ENCODE results near the gene FASN.

Gene FASN

DNA sequence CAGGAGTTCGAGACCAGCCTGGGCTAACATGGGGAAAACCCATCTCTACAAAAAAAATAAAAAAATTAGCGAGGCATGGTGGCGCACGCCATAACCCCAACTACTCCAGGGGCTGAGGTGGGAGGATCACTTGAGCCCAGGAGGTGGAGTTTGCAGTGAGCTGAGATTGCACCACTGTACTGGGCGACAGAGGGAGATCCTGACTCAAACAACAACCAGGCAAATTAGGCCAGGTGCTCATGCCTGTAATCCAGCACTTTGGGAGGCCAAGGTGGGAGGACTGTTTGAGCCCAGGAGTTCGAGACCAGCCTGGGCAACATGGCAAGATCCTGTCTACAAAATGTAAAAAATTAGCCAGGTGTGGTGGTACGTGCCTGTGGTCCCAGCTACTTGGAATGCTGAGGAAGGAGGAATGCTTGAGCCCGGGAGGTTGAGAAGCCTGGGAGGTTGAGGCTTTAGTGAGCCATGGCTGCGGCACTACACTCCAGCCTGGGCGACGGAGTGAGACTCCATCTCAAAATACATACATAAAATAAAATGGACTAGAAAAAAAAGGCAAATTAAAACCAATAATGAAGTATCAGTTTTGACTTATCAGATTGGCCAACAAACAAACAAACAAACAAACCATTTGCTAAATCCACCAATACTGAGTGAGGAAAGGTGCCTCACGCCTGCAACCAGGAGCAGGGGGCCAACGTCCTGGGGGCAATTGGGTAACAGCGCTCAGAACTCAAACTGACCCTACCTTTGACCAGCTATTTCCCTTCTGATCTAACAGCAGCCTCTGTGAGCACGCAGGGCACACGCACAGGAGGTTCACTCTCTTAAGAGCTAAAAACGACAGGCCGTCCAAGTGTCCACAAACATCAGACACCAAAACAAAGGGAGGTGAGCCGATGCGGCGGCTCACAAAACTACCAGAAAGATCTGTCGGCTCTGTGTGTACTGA lies 19.4 kb upstream of the FASN start:
- no peak for DNase-seq

DNA sequence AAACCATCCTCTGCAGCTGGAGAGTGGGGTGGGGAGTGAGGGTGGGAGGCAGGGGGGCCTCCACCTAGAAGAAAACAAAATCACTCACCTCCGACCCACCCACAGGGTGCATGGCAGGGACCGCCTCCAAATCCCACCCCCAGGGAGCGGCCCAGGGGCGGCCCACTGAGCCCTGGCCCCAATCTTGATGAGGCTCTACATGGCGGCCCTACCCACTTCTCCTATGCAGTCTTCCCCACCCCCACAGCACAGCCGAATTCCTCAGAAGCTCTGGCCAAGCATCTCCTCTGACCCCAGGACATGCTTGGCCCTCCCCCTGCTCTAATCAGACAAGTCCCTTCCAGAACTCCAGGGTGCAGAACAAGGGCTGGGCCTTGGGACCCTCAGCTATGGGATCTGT lies 18.2 kb upstream of the FASN start:
- no peak for DNase-seq

DNA sequence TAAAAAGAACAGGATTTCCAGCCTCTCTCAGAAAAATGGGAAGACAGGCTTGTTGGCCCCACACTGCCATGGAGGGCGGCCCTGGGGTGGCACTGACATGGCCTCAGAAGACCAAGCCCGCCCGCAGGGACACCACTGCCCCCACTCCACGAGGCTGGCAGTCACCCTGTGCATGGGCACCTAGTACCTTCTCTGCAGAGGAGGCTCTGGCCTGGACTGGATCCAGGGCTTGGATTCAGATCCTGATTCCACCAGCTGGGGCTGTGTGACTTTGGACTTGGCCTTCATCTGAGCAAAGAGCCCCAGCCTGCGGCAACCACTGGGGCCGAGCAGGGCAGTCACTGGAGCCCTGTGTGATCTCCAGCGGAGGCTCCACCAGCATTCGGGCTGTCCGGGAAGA lies 16.8 kb upstream of the FASN start:
- DNase-seq: no peak

DNA sequence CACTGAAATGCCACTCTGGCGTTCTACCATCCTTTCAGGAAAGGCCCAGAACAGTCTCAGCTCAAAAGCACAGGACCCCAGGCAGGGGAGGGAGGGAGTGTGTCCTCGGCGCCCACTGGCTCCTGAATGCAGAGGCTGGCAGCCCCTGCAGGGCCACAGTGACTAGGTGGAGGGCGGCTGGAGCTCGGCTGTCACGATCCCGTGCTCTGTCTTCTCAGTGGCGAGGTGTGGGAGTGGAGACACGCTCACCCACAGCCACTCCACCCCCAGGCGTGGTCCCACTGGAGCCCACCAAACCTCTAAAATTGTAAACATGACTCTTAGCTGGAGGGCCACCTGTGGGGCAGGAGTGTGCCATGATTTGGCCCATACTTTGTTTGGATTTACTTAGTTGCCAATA lies 16.4 kb upstream of the FASN start:
- no peak for DNase-seq

DNA sequence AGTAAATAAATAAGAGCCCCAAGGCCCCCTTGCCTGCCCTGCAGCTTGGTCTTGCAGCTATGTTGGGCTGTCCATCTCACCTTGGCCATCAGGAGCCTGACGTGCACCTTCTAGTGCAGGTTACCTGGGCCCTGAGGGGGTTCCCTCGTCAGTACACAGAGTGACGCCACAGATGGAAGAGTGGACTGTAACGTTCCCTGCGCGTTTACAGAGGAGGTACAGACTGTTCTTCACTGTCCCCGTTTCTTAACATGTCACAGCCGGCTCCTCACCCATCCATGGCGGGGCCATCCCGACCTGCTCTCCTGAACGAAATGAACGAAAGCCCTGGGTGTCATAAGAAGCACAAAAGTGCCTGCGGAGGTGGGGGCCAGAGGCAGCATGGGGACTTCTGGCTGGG lies 15.9 kb upstream of the FASN start:
- no peak for DNase-seq

DNA sequence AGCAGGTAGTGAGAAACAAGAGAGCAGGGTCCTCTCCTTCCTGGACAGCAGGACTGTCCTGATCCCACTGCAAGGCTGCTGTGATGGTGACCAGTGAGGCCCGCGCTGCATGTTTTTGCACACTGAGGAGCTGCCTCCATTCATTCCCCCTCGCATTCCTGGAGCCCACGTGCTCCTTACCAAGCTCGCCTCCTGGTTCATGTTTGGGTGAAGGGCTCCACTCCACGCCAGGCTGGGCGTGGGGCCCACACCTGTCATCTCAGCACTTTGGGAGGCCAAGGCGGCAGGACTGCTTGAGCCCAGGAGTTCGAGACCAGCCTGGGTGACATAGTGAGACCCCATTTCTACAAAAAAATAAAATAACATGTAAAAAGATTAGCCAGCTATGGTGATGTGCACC lies 15.4 kb upstream of the FASN start:
- no peak for DNase-seq

DNA sequence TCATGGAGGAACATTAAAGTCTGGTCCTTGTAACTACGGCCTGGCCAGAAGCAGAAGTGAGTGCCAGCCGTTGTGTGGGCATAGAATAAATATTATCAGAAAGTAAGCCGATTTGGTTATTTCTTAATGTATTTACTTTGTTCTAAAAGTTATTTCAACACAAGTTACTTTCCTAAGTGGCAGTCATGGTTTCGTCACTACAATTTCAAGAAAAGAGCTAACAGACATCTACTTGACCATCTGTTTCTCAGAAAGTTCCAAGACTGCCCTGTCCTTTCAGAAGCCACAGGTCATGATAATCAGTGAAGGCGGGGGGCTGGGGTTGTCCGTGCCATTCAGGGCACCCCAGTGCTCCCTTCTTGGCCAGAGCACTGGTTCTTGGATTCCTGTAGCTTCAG lies 14.9 kb upstream of the FASN start:
- no peak for DNase-seq

DNA sequence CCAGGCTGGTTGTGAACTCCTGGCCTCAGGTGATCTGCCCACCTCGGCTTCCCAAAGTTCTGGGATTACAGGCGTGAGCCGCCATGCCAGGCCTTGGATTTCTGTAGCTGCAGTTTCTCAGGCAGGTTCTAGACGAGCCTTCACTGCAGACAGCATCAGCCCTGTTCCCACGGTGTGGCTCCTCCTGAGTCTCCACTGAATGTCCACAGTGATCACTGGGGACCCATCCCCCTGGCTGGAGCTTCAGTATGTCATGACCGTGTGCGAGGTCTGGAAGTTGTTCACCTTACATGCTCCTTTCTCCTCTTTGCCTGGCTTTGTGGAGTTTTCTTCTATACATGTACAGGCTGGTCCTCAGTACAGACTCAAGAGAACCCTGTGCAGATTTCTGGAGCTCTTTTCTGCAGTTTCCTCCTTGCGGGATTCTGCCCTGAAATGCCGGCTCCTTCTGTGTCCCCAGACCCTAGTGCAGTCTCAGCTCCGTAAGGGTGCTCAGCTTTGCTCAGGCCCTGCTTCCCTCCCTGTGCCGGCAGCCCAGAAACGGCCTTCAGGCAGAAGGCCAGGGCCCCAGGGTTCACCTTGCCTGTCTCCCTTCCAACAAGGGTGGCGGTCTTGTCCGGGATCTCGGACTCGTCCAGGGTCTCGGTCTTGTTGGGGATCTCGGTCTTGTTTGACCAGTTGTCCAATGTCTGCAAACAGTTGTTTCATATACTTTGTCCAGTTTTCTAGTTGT lies 14.3 kb upstream of the FASN start:
- no peak for DNase-seq

DNA sequence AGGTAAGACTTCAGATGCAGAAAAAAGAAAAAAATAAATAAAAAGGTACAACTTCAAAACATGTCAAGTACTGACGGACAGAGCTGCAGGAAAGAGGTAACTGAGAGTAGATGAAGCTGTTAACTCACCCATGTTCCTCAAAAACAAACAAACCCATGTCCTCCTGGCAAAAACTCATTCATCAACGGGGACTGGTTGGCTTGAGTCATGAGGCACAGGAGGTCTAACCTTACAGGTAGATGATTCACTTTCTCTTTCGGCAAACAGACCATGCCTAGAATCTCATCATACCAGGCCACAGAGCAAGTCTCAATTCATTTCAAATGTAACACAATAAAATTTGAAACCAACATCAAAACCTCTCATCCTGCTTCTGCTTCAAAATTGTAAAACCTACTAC lies 12.3 kb upstream of the FASN start:
- no peak for DNase-seq

DNA sequence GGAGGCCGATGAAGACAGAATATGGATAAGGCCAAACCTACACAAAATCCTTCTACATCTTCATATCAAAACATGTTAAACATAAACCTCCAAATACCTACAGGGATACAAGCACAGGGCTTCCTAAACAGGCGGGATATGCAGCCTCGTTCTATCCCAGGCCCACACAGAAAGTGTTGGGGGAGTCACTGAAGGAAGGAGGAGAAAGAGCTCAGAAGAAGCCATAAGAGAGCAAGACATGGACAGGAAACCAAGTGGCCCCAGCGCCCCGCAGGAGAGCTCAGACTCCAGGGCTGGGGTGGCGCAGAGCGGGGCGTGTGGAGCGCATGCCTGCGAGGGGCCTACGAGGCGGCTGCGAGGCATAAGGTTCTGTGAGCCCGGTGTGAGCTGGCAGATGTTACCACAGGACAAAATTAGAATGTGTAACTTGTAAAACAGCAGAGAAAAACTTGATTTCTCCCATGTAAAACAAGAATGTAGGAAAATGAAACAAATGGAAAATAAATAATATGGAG lies 11.0 kb upstream of the FASN start:
- no peak for DNase-seq

DNA sequence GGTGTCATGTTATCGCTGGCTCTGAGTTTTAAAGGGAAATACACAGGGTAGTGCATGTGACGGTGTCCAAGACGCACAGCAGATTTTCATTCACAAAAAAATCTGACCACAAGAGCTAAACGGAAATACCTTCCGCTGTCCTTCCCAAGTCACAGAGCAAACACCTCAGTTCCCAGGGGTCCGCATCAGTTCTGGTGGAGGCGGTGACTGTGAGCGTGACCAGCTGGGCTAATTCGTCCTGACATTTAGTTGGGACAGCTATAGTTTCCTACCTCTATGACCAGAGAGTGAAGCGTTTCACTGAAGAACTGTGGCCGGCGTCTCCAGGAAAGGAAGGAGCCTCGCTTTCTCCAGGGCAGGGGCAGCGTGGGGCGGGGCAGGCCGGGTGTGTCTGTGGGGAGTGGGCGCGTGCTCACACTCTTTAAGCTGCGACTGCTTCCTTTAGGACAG lies 10.5 kb upstream of the FASN start:
- DNase-seq: no peak

DNA sequence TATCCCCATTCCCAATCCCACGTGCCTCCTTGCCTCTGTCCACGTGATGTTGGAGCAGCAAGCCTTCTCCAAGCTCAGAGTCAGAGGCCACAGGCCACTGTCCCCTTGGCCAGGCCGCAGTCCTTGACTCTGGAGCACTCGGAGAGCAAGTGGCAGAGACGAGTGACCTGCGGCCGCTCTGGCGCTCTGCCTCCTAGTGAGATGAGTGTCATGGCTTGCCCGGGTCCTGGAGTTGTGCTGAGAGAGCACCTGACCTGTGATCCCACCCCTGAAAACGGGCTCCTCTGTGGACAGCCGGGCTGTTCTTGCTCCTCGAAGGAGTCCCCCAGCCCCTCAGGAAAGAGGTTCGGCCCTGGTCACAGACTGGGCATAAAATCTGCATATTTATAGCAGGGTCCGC lies 10.0 kb upstream of the FASN start:
- no peak for DNase-seq

DNA sequence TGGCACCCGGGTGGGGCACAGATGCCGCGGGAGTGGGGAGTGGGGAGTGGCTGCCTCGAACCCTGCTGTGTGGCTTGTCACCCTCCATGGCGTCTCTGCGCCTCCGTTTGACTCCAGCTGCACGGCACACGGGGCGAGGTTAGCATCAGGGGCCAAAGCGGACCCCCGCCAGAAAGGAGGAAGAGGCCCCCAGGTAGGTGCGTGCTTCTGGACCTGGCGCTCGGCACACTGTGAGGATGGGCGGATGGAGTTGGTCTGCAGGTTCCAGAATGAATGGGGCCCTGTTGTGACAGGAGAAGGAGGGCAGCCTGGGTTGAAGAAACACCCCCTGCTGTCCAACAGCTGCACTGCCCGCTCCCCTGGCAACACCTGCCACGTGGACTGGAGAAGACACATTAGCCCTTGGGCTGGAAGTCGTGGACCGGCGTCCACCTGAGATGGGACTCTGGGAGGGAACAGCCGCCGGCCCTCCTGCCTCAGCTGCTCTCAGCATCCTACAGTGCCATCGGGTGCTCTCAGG lies 9.4 kb upstream of the FASN start:
- DNase-seq: no peak

DNA sequence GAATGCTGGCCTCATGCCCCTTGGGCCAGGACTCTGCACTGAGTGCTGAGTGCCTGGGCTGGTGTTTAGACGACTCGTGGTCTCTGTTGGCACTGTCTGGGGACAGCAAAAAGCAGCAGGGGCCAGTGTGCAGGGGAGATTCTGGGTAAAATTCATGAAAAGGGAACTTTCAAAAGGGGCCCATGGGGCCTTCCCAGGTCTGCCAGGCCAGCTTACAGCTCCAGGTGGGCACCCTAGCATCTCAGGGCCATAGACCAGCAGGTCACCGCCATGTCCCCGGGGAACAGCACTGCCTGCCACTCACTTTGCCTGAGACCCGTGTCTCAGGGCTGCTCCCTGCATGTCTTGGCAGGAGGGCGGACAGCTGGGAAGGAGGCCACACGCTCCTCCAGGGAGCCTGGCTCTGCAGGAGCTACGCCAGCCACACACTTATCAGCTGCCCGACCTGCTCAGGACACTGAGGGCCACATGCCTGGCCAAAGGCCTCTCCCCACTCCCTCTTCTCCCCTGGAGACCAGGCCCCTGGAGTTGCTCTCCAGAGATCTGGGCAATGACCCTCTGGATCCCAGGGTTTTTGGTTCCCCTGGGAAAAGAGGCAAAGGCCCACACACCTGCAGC lies 8.8 kb upstream of the FASN start:
- no peak for DNase-seq

DNA sequence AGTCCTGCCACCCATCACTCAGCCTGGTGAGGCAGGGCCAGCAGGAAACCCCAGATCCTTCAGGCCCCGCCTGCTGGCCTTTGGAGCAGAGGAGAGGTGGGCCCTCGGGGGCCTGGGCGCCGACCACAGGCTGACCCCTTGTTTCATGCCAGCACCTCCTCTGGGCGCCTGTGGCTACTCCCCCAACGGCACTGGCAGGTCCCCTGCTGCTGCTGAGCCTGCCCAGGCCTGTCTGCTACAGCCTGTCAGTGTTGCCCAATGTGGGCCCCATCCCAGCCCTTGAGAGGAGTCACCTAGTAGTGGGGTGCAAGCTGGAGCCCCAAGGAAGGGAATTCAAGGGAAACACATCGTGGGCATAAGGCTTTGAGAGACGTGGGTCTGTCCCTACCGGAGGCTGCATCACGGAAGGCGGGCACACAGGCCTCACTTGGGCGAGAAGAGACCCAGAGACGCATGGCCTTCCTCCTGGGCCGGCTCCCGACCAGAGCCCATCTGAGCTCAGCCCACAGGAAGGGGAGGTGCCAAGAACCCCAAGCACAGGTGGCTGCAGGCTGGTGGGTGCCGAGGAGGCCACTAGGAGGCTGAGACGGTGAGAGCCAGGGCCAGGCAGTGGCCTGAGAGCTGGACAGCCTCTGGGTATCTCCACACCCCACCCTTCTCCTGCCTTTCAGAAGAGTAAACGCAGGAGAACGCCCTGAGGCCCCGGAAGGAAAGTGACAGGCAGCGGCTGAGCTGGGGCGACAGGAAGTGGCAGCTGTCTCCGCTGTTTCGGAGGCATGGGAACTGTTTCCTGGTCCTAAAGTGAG lies 8.0 kb upstream of the FASN start:
- DNase-seq: peak; percentile 35

DNA sequence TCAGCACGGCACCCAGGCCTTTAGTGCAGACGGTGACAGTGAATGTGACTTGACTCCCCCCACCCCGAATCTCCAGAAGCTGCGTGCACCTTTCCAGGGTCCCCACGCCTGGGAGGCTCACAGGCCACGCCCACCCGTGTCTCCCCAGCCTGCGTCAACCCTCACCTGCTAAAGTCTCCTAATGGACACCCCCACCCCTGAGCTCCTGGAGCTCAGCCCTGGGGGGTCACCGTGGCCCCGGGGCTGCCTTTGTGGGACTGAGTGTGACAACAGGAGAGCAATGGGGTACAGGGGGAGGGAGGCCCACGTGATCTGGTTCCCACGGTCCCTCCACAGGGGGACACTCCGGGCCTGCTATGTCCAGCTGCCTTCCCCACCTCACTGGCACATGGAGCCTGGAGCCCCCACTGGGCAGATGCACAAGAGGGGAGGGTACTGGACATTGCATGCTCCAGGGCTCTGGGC lies 7.4 kb upstream of the FASN start:
- DNase-seq: no peak

DNA sequence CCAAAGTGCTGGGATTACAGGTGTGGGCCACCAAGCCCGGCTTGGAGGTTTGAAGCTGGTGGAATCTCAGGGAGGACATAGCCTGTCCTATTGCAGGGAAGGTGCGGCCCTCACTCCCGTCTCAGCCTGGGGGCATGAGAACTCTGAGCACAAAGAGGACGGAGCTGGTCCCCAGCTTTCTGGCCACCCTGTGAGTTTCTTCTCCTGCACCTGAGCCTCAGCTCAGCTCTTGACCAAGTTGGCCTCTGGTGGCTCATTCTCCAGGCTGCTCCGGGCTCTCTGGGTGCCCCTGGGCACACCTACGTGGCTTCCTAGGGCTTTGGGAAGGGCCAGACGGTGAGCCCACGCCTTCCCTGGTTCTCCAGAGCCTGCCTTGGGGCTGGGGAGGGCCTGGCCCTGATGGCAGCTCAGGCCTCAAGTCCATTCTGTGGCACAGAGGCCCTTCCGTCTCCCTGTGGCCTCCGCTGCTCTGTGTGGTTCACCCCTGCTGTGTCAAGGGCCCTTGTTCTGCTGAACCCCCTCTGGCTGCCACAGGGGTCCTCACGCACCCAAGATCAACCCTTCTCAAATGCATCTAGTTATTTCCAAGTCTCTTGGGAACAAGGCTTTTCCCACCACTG lies 6.9 kb upstream of the FASN start:
- DNase-seq: no peak

DNA sequence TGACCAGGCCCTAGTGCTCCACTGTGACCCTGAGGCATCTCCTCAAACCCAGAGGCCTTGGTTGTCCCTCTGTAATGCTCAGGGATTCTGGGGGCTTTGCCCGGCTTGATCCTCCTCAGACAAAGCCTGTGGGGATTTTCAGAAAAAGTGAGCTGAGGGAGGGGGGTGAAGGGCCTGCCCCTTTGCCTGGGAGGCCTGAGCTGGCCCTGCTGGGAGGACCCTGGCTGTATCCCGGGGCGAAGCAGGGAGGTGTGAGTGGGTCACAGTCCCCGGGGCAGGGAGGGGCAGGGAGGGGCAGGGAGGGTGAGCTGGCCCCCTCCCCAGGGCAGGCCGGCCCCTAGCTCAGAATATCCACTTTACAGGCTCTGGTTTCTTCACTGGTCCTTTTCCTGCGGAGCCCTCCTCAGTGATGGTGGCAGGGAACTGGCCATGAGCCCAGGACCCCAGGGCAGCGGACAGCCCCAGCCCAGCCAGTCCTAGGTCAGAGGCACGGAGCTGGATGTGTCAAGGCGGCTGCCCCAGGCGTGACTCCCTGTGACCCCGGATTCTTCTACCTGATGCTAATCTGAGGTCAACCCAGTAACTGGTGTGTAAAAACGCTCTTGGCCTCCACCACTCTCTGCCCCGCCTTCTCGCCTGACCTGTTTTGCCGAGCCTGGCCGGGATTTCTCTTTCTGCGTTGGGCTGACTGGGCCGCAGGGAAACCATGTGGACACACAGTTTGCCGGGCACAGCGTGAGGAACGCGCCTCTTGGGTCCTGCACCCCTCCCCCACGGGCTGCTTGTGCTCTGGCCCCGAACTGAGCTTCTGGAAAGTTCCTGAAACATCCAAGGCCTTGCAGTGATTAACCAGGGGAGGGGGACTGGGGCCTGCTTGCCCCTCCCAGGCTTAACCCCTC lies 5.8 kb upstream of the FASN start:
- DNase-seq: no peak

DNA sequence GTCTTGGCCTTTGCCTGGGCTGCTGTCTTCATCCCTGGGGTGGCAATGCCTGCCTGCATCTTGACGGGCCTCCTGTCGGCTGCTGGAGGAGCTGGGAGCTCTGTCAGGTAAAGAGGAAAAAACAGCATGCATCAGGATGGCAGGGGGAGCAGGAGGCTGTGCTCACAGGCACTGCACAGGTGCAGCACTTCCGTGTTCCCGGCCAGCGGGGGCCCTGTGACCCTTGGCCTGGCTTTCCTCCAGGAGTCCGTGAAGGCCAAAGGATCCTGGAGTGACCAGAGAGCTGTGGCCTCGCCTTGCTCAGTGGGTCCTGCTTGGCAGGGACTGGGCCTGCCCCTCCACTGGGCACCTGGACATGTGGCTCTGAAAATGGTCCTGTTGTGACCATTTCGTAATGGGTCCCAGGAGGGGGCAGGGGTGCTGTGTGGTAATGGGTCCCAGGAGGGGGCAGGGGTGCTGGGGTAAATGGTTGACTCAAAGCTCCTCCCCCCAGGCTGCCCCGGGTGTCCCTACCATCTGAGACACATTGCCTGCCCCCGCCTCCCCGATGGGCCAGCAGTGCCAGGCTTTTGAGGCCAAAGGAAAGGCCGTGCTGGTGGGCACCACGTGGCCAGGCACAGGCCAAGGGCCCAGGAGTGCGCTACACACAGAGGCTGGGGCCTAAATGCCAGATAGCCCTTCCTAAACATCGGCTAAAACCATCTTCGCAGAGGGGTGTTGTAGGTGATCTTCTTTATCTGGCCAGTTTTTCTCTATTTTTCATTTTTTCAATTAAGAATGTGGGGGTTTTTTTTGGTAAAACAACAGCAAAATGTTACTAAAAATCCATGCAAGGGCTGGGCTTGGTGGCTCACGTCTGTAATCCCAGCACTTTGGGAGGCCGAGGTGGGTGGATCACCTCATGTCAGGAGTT lies 4.0 kb upstream of the FASN start:
- no peak for DNase-seq

DNA sequence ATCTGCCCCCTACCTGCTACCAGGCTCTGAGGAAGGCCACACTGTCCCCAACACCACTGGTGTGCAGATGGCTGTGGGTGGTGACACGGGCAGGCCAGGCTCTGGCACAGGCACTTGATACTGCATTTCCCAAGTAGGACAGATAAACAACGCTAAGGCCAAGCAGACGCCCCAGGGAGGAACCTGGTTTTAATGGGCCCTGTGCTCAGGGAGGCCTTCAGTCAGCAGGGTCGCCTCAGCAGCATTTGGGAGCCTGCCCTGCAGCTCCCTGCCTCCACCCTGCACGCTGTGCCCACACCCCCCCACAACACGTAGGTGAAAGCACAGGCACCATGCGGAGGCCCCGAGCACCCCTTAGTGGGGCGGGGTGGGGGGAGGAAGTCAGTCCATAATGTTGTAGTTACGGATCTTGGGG lies 3.3 kb upstream of the FASN start:
- no peak for DNase-seq
